DOHH2 (cell line): ENCODE measurements around the gene ALPL.

Experiments
- H3F3A ChIP-seq: fragments of 200-600 bp; sonication (generic), shearing (Covaris generic); 2 replicates; pipeline ENCODE4 v1.6.0; 2016; ENCODE audit warnings: antibody characterized with exemption, mild to moderate bottlenecking; ENCODE audit not compliant: control insufficient read depth, insufficient read depth
- H3K27ac ChIP-seq: fragments of 200-600 bp; sonication (generic); 2 replicates; pipeline ENCODE4 v1.5.1; 2014; ENCODE audit warnings: low read depth, mild to moderate bottlenecking, low read length, moderate library complexity
- H3K27me3 ChIP-seq: fragments of 200-600 bp; sonication (generic); 2 replicates; pipeline ENCODE4 v1.6.1; 2014; ENCODE audit warnings: mild to moderate bottlenecking, low read length, mixed read lengths; ENCODE audit not compliant: control insufficient read depth
- H3K36me3 ChIP-seq: fragments of 200-600 bp; sonication (generic); 2 replicates; pipeline ENCODE4 v1.6.1; 2014; ENCODE audit warnings: mild to moderate bottlenecking, low read length, moderate library complexity, mixed read lengths; ENCODE audit not compliant: control insufficient read depth
- H3K4me1 ChIP-seq: fragments of 200-600 bp; sonication (generic); 2 replicates; pipeline ENCODE4 v1.6.1; 2014; ENCODE audit warnings: mild to moderate bottlenecking, low read length, mixed read lengths; ENCODE audit not compliant: control insufficient read depth
- H3K4me2 ChIP-seq: fragments of 200-600 bp; sonication (generic); 2 replicates; pipeline ENCODE4 v1.6.0; 2014; ENCODE audit warnings: mild to moderate bottlenecking, low read length, moderate library complexity
- H3K4me3 ChIP-seq: fragments of 200-600 bp; sonication (generic); 2 replicates; pipeline ENCODE4 v1.5.1; 2014; ENCODE audit warnings: mild to moderate bottlenecking, low read length, mixed read lengths
- H3K79me2 ChIP-seq: fragments of 200-600 bp; sonication (generic); 2 replicates; pipeline ENCODE4 v1.6.1; 2014; ENCODE audit warnings: mild to moderate bottlenecking, low read length, mixed read lengths; ENCODE audit not compliant: control insufficient read depth
- H3K9me2 ChIP-seq: fragments of 200-600 bp; sonication (generic); replicated peaks from 2 replicates; pipeline ENCODE4 v1.6.1; 2014; ENCODE audit warnings: mild to moderate bottlenecking, low read length, mixed read lengths; ENCODE audit not compliant: control insufficient read depth
- H3K9me3 ChIP-seq: fragments of 200-600 bp; sonication (generic); 2 replicates; pipeline ENCODE4 v1.6.1; 2014; ENCODE audit warnings: antibody characterized with exemption, low read length, mixed read lengths; ENCODE audit not compliant: control insufficient read depth, insufficient read depth
- H4K20me1 ChIP-seq: fragments of 200-600 bp; sonication (generic); 2 replicates; pipeline ENCODE4 v1.6.0; 2014; ENCODE audit warnings: low read depth, mild to moderate bottlenecking, antibody characterized with exemption, low read length, moderate library complexity; ENCODE audit not compliant: control insufficient read depth, insufficient read depth
- CTCF ChIP-seq: fragments of 200-600 bp; sonication (generic); IDR thresholded peaks from one replicate; pipeline ENCODE4 v1.5.1; 2014; ENCODE audit warnings: antibody characterized with exemption, mild to moderate bottlenecking, low read depth, low read length; ENCODE audit not compliant: poor library complexity, severe bottlenecking
- EZH2phosphoT487 ChIP-seq: fragments of 200-600 bp; sonication (generic); IDR thresholded peaks from 2 replicates; pipeline ENCODE4 v1.6.1; 2017; ENCODE audit warnings: borderline replicate concordance, mild to moderate bottlenecking, antibody characterized with exemption, low read length, moderate library complexity, mixed read lengths

Gene ALPL

GRCh38 chr1:21601278-21602048, 92.2 kb downstream of the ALPL start:
- no peaks in the 10 kb centered on the region for H3K4me1 ChIP-seq
- H3K79me2 ChIP-seq: no peaks in the 10 kb centered on the region
- H3K4me2 ChIP-seq: no peak overlapping the region
- TF ChIP-seq EZH2phosphoT487 (no peak), CTCF (no peak)
- H4K20me1 ChIP-seq: no peaks in the 10 kb centered on the region
- H3K27ac ChIP-seq: no peak overlapping the region
- no peaks in the 10 kb centered on the region for H3K9me3 ChIP-seq
- no peaks in the 10 kb centered on the region for H3K36me3 ChIP-seq
- H3K4me3 ChIP-seq: no peak overlapping the region
- no peaks in the 10 kb centered on the region for H3K9me2 ChIP-seq
- H3F3A ChIP-seq: no peaks in the 10 kb centered on the region
- no peaks in the 10 kb centered on the region for H3K27me3 ChIP-seq

GRCh38 chr1:21603177-21604138, 94.2 kb downstream of the ALPL start:
- H3K9me2 ChIP-seq: no peaks in the 10 kb centered on the region
- no peak overlapping the region for H3K4me2 ChIP-seq
- no peaks in the 10 kb centered on the region for H3K79me2 ChIP-seq
- H3K4me3 ChIP-seq: no peak overlapping the region
- no peaks in the 10 kb centered on the region for H3K9me3 ChIP-seq
- H3K36me3 ChIP-seq: no peaks in the 10 kb centered on the region
- peaks cover 12% of the 10 kb centered on the region for H3K4me1 ChIP-seq
- TF ChIP-seq CTCF: no peak
- H3F3A ChIP-seq: no peaks in the 10 kb centered on the region
- H3K27me3 ChIP-seq: no peaks in the 10 kb centered on the region
- H3K27ac ChIP-seq: no peak overlapping the region
- no peaks in the 10 kb centered on the region for H4K20me1 ChIP-seq

GRCh38 chr1:21604208-21604957, 95.2 kb downstream of the ALPL start:
- Histone ChIP-seq H3K9me2 (no peaks in the 10 kb centered on the region), H3K36me3 (no peaks in the 10 kb centered on the region), H3K4me1 (peaks cover 12% of the 10 kb centered on the region), H3K9me3 (no peaks in the 10 kb centered on the region), H3K27ac (no peak overlapping the region), H3F3A (no peaks in the 10 kb centered on the region), H3K27me3 (no peaks in the 10 kb centered on the region), H4K20me1 (no peaks in the 10 kb centered on the region), H3K4me2 (no peak overlapping the region), H3K79me2 (no peaks in the 10 kb centered on the region), H3K4me3 (no peak overlapping the region)
- TF ChIP-seq EZH2phosphoT487: no peak
- no peak for TF ChIP-seq CTCF
